HepG2 (cell line): Measurements from ENCODE around the gene WFDC13. TPM values are rescaled to one million over a fixed set of nuclear protein-coding genes. Genes with fewer than 3 reads are reported as not detected.

Experiments used
- ATAC-seq: fragments of 200-7000 bp; cut with Tn5 transposase; 3 replicates; pipeline ENCODE4 v1.9.1; 2020; ENCODE audit warnings: mild to moderate bottlenecking, moderate library complexity
- BruUV-seq: library from RNA; stranded (reverse); fragments of 400-500 nt; replicated peaks from 2 replicates; lab custom pipeline; 2021; lab: Mats Ljungman, UMichigan
- CTCF ChIA-PET: fragments of 300-600 bp; formaldehyde crosslinking; extraction: SDS; loops from one replicate; lab custom pipeline; 2021; ENCODE audit warnings: low total read pairs, inconsistent platforms, low intra/inter-chr PET ratio; lab: Yijun Ruan, JAX
- POLR2A ChIA-PET: fragments of 350-600 bp; sonication (Branson Sonifier 250); formaldehyde crosslinking; loops from one replicate; lab custom pipeline; 2020; ENCODE audit warnings: antibody characterized with exemption, inconsistent platforms; lab: Yijun Ruan, JAX
- DNase-seq: peaks from one replicate; pipeline ENCODE4 v3.0.0-alpha.2; 2015; ENCODE audit warnings: low spot score
- FAIRE-seq: peaks from 3 replicates; lab custom pipeline; 2011; peaks lifted over from hg19 to GRCh38; lab: Jason Lieb, UNC
- H2AFZ ChIP-seq: one replicate; pipeline ENCODE4 v1.6.1; 2011; ENCODE audit warnings: low read length, inconsistent platforms
- H3K27ac ChIP-seq: fragments of 300-600 bp; 3 replicates; pipeline ENCODE4 v1.8.0; 2011; ENCODE audit warnings: mixed run types, mild to moderate bottlenecking, mixed read lengths, low read length, inconsistent platforms; ENCODE audit not compliant: insufficient read depth; ENCODE audit errors: extremely low read length
- H3K27me3 ChIP-seq, 2 experiments: fragments of 200-600 bp in 1 of 2; 2 replicates in 1 of 2; 3 replicates in 1 of 2; pipeline versions ENCODE4 v1.6.0 to v1.8.0; 2011; ENCODE audit warnings: low read length in 2 of 2, mild to moderate bottlenecking in 2 of 2, moderate library complexity in 2 of 2, inconsistent platforms in 1 of 2; ENCODE audit not compliant: insufficient read depth in 2 of 2, control insufficient read depth in 1 of 2
- H3K36me3 ChIP-seq, 2 experiments: fragments of 200-600 bp in 1 of 2; replicated peaks in 1 of 2; 2 replicates in 1 of 2; 3 replicates in 1 of 2; pipeline versions ENCODE4 v1.5.1 to v1.8.0; 2011; ENCODE audit warnings: low read length in 2 of 2, inconsistent platforms in 1 of 2; ENCODE audit not compliant: insufficient read depth in 2 of 2, control insufficient read depth in 1 of 2
- H3K4me1 ChIP-seq: 2 replicates; pipeline ENCODE4 v1.5.1; 2012; ENCODE audit warnings: low read length, inconsistent platforms; ENCODE audit not compliant: insufficient read depth
- H3K4me2 ChIP-seq: 2 replicates; pipeline ENCODE4 v1.6.0; 2011; ENCODE audit warnings: low read depth, low read length, inconsistent platforms
- H3K4me3 ChIP-seq, 3 experiments: fragments of 200-600 bp in 1 of 3; sonication (generic), shearing (Covaris generic) in 1 of 3; replicated peaks in 1 of 3; 2 replicates each; pipeline ENCODE4 v1.5.1; 2011 to 2016; ENCODE audit warnings: low read length in 3 of 3, inconsistent platforms in 2 of 3, low read depth in 2 of 3, mild to moderate bottlenecking in 2 of 3, control low read depth in 1 of 3, mixed read lengths in 1 of 3; ENCODE audit not compliant: insufficient read depth in 1 of 3
- H3K79me2 ChIP-seq: one replicate; pipeline ENCODE4 v1.6.1; 2011; ENCODE audit warnings: low read length, inconsistent platforms; ENCODE audit not compliant: insufficient read depth
- H3K9ac ChIP-seq: 2 replicates; pipeline ENCODE4 v1.6.0; 2011; ENCODE audit warnings: mild to moderate bottlenecking, low read depth, low read length, inconsistent platforms; ENCODE audit not compliant: insufficient read depth
- H3K9me3 ChIP-seq: 2 replicates; pipeline ENCODE4 v1.5.1; 2012; ENCODE audit warnings: mild to moderate bottlenecking, low read length
- H4K20me1 ChIP-seq: 2 replicates; pipeline ENCODE4 v1.6.0; 2011; ENCODE audit warnings: inconsistent platforms, mild to moderate bottlenecking, low read length, moderate library complexity; ENCODE audit not compliant: insufficient read depth
- AHDC1 ChIP-seq: sonication (generic); formaldehyde crosslinking; IDR thresholded peaks from 2 replicates; pipeline ENCODE4 v1.5.1; 2020; ENCODE audit warnings: mild to moderate bottlenecking, missing genetic modification reagents, borderline replicate concordance
- DMTF1 ChIP-seq: sonication (generic); formaldehyde crosslinking; IDR thresholded peaks from 2 replicates; pipeline ENCODE4 v1.4.0; 2020; ENCODE audit warnings: mild to moderate bottlenecking, missing genetic modification reagents
- HINFP ChIP-seq: sonication (generic); formaldehyde crosslinking; IDR thresholded peaks from 2 replicates; pipeline ENCODE4 v1.4.0; 2020; ENCODE audit warnings: low read depth, mild to moderate bottlenecking, missing genetic modification reagents
- POGK ChIP-seq: sonication (generic); formaldehyde crosslinking; conservative IDR thresholded peaks from 2 replicates; pipeline ENCODE4 v1.8.0; 2022; ENCODE audit warnings: mild to moderate bottlenecking, moderate library complexity, missing genetic modification reagents
- SOX6 ChIP-seq, 2 experiments: fragments of 450-650 bp in 1 of 2; sonication (generic) in 1 of 2; formaldehyde crosslinking in 1 of 2; IDR thresholded peaks; 2 replicates each; pipeline versions ENCODE4 v1.4.0 to v1.6.1; 2017 to 2020; ENCODE audit warnings: antibody characterized with exemption in 1 of 2, mild to moderate bottlenecking in 1 of 2, missing genetic modification reagents in 1 of 2
- SP4 ChIP-seq: sonication (generic); formaldehyde crosslinking; IDR thresholded peaks from 2 replicates; pipeline ENCODE4 v1.8.1; 2023; ENCODE audit warnings: mild to moderate bottlenecking, missing genetic modification reagents
- TEF ChIP-seq: sonication (generic); formaldehyde crosslinking; IDR thresholded peaks from 2 replicates; pipeline ENCODE4 v1.5.0; 2020; ENCODE audit warnings: missing genetic modification reagents
- ZSCAN21 ChIP-seq: sonication (generic); formaldehyde crosslinking; IDR thresholded peaks from 2 replicates; pipeline ENCODE4 v1.8.0; 2022; ENCODE audit warnings: mild to moderate bottlenecking, missing genetic modification reagents, moderate library complexity, borderline replicate concordance
- WGBS: methylation state at CpG from one replicate; pipeline ENCODE4 v1.1.6; 2017; ENCODE audit warnings: low lambda C conversion rate; 5-methylcytosine and 5-hydroxymethylcytosine counted together
- in situ Hi-C: cut with HindIII; loops from 2 replicates; pipeline ENCODE4 v1.10.0; 2017; ENCODE audit warnings: low pct_unique_long_range_greater_than_20kb; ENCODE audit not compliant: extremely low pct_ligation_motif_present
- intact Hi-C: fragments of 100-400 bp; cut with micrococcal nuclease; formaldehyde crosslinking; loops from one replicate; pipeline ENCODE4 v1.10.0; 2022; ENCODE audit not compliant: unreplicated experiment
- polyA plus RNA-seq, 8 experiments: library from polyadenylated mRNA; depleted of rRNA in 3 of 8; stranded (reverse) in 7 of 8; unstranded in 1 of 8; fragments of >200 nt; fragmentation: Illumina TruSeq in 4 of 8; extraction: Trizol in 4 of 8; gene quantifications; 2 replicates each; pipeline versions ENCODE4 v1.2.1 to v1.2.3, GENCODE V29; 2011 to 2016; ENCODE audit warnings: low read depth in 4 of 8, missing spikeins in 1 of 8, mixed read lengths in 1 of 8; ENCODE audit not compliant: insufficient read depth in 1 of 8
- total RNA-seq, 5 experiments: library from RNA; depleted of rRNA; stranded (reverse); fragments of >200 nt; fragmentation: Illumina TruSeq; extraction: Trizol; gene quantifications; 2 replicates each; pipeline ENCODE4 v1.2.3, GENCODE V29; 2016; ENCODE audit warnings: low read depth in 1 of 5

Gene WFDC13
- total and polyA plus RNA-seq, 2 of the 13 experiments (the other 11 are each of a cell fraction or from before 2014, with no cell fraction given), result not detected

GRCh38 chr20:45704969-45705637 is 3.3 kb downstream of the WFDC13 start, which contains the start of gene WFDC10B:
WFDC10B (minus strand) TSS chr20:45705019; CDS start chr20:45685992, 19,027 bp downstream.
- Histone ChIP-seq H3K4me3 (no peak within 1 kb of the TSS), H3K4me2 (no peak within 1 kb of the TSS), H3K27me3 (peaks cover 0 to 12% of the 10 kb centered on the region in 2 experiments; a peak in 2 of 5 replicates), H3K9ac (no peak within 1 kb of the TSS), H3K36me3 (no peaks in the 10 kb centered on the region), H2AFZ (no peak within 1 kb of the TSS), H3K79me2 (no peaks in the 10 kb centered on the region), H3K27ac (no peak within 1 kb of the TSS), H3K9me3 (no peaks in the 10 kb centered on the region), H3K4me1 (no peaks in the 10 kb centered on the region), H4K20me1 (no peaks in the 10 kb centered on the region)
- no peak for ATAC-seq
- FAIRE-seq, result no peak
- in situ Hi-C loops (no loop called here), intact Hi-C loops (no loop called here)
- BruUV-seq, result no TSS peak
- 68% methylated on average over 1 of the region's 1 CpG for WGBS
- POLR2A ChIA-PET, result no interaction called here
- DNase-seq, result no peak
- CTCF ChIA-PET, result no interaction called here
- TF ChIP-seq POGK (CRISPR knock-in tag), result no peak
- no peak for TF ChIP-seq SP4
- TF ChIP-seq TEF (CRISPR knock-in tag), result no peak
- no peak for TF ChIP-seq AHDC1 (CRISPR knock-in tag)
- TF ChIP-seq HINFP (CRISPR knock-in tag), result no peak
- TF ChIP-seq ZSCAN21 (CRISPR knock-in tag), result no peak
- no peak for TF ChIP-seq SOX6 (IDR thresholded peaks at IDR 0.05)
- TF ChIP-seq SOX6 (CRISPR knock-in tag; IDR thresholded peaks at IDR 0.05), result no peak
- no peak for TF ChIP-seq DMTF1
